Activated B cell treated with CpG ODN at 0.5 μM for 24 hours (primary cell): ENCODE data around the gene DNAH17. TPM values are rescaled to one million over a fixed set of nuclear protein-coding genes. Genes with fewer than 3 reads are reported as not detected.

Experiments used
- ATAC-seq: fragments of 200-7000 bp; cut with Tn5 transposase; one replicate; pipeline ENCODE4 v1.10.0; 2021; ENCODE audit warnings: low read depth, mild to moderate bottlenecking, moderate library complexity
- CTCF ChIA-PET: fragments of 350-600 bp; sonication (Branson Sonifier 250); formaldehyde crosslinking; loops from one replicate; lab custom pipeline; 2021; ENCODE audit warnings: antibody characterized with exemption; lab: Charles Lee
- POLR2A ChIA-PET: fragments of 350-600 bp; sonication (Branson Sonifier 250); formaldehyde crosslinking; loops from one replicate; lab custom pipeline; 2021; ENCODE audit warnings: antibody characterized with exemption; lab: Charles Lee
- DNase-seq: peaks from one replicate; pipeline ENCODE4 v3.0.0; 2022
- H3K27ac Mint-ChIP-seq: one replicate; pipeline ENCODE4 v1.8.0; 2020; ENCODE audit warnings: mixed read lengths
- H3K27me3 Mint-ChIP-seq: one replicate; pipeline ENCODE4 v1.8.0; 2021; ENCODE audit warnings: mixed read lengths
- H3K36me3 Mint-ChIP-seq: one replicate; pipeline ENCODE4 v1.8.0; 2021; ENCODE audit warnings: low read depth, mixed read lengths
- H3K4me1 Mint-ChIP-seq: one replicate; pipeline ENCODE4 v1.8.0; 2021; ENCODE audit warnings: mixed read lengths
- H3K4me3 Mint-ChIP-seq: one replicate; pipeline ENCODE4 v1.8.0; 2020; ENCODE audit warnings: mild to moderate bottlenecking, mixed read lengths
- H3K9me3 Mint-ChIP-seq: one replicate; pipeline ENCODE4 v1.8.0; 2020; ENCODE audit warnings: mixed read lengths
- intact Hi-C: fragments of 100-400 bp; cut with micrococcal nuclease; formaldehyde crosslinking; loops from one replicate; pipeline ENCODE4 v1.15.1; 2024
- total RNA-seq: library from RNA; stranded (reverse); gene quantifications from 2 replicates; pipeline ENCODE4 v1.2.3, GENCODE V29; 2022
- TF ChIP-seq, protein P1 (sequence below): fragments of 200-600 bp; IDR thresholded peaks from one replicate; pipeline ENCODE4 v1.8.0; 2022; ENCODE audit warnings: antibody characterized with exemption, mild to moderate bottlenecking

DNAH17 gene
- total RNA-seq, 1 donor from 2014 or later: 0.13 TPM

DNA sequence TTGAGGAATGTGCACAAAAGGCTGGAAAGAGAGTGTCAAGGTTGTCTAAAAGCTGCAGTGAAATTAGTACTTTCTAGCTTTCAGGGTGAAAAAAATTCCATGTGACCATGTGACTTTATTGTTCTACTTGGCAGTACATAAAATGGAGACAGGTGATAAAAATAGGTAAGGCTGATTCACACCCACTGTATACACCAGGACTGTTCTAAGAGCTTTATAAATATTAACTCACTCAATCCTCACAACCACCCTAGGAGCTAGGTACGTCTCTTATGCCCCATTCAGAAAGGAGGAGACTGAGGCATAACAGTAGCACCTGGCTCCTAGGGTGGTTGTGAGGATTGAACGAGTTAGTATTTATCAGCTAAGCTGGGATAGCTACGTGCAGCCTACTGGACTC lies 28.2 kb upstream of the DNAH17 start:
- intact Hi-C loops: no loop called here
- Mint-ChIP-seq H3K27ac (no peak overlapping the region), H3K9me3 (no peaks in the 10 kb centered on the region), H3K4me3 (no peak overlapping the region), H3K27me3 (peaks cover 4% of the 10 kb centered on the region), H3K36me3 (no peaks in the 10 kb centered on the region), H3K4me1 (no peaks in the 10 kb centered on the region)
- TF ChIP-seq, protein P1, sequence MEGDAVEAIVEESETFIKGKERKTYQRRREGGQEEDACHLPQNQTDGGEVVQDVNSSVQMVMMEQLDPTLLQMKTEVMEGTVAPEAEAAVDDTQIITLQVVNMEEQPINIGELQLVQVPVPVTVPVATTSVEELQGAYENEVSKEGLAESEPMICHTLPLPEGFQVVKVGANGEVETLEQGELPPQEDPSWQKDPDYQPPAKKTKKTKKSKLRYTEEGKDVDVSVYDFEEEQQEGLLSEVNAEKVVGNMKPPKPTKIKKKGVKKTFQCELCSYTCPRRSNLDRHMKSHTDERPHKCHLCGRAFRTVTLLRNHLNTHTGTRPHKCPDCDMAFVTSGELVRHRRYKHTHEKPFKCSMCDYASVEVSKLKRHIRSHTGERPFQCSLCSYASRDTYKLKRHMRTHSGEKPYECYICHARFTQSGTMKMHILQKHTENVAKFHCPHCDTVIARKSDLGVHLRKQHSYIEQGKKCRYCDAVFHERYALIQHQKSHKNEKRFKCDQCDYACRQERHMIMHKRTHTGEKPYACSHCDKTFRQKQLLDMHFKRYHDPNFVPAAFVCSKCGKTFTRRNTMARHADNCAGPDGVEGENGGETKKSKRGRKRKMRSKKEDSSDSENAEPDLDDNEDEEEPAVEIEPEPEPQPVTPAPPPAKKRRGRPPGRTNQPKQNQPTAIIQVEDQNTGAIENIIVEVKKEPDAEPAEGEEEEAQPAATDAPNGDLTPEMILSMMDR: no peak
- DNase-seq (no peak), ATAC-seq (no peak)
- ChIA-PET POLR2A (no interaction called here), CTCF (no interaction called here)

DNA sequence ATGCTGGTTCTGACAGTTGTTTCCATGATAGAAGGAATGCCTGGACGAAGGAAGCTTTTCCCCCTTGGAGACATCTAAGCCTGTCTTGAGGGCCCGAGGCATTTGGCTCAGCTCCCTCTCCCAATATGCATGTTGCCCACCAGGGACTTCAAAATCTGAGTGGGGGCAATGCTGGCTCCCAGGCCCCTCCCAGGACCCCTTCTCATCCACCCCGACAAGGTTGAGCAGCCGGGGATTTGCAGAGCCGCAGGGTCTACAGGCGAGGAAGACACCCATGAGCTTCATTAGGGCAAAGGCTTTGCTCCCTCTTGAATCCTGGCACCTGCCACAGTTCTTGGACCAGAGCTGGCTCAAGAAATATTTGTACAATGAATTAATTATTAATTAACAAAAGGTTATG lies 25.1 kb upstream of the DNAH17 start:
- no peak for ATAC-seq
- intact Hi-C loops: no loop called here
- POLR2A ChIA-PET: no interaction called here

DNA sequence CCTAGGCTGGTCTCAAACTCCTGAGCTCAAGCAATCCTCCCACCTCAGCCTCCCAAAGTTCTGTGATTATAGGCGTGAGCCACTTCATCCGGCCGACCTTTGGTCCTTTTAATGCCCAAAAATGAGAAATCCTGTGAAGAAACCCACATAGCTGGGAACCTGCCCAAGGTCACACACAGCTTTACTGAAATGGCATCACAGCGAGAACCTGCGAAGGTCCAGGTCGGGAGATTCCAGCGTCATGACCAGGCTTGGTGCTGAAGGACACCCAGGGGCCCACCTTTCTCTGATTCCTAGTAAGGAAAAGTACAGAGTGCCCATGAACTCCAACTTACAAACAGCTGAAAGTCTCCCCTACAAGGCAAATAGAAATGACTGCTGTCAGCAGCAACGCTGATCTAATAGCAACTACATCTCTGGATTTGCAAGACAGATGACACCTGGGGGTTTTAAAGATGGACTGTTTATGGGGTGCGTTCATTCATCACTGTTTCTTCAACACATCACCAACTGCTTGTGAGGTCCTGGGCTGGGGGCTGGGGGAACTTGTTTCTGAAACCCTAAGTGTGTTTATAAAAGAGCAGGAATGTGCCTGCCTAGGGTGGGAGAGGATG lies 24.5 kb upstream of the DNAH17 start:
- ChIA-PET POLR2A (no interaction called here), CTCF (no interaction called here)
- Mint-ChIP-seq H3K4me1 (no peaks in the 10 kb centered on the region), H3K36me3 (no peaks in the 10 kb centered on the region), H3K27me3 (peaks cover 8% of the 10 kb centered on the region), H3K27ac (no peak overlapping the region), H3K4me3 (no peak overlapping the region), H3K9me3 (no peaks in the 10 kb centered on the region)
- TF ChIP-seq, protein P1: no peak
- ATAC-seq (no peak), DNase-seq (no peak)
- intact Hi-C loops: no loop called here

More for the DNA sequence above, 25.1 kb upstream of the DNAH17 start:
- TF ChIP-seq, protein P1: no peak
- Mint-ChIP-seq H3K27ac (no peak overlapping the region), H3K9me3 (no peaks in the 10 kb centered on the region), H3K4me3 (no peak overlapping the region), H3K36me3 (no peaks in the 10 kb centered on the region), H3K4me1 (no peaks in the 10 kb centered on the region), H3K27me3 (peaks cover 8% of the 10 kb centered on the region)
- CTCF ChIA-PET: no interaction called here
- DNase-seq: no peak

DNA sequence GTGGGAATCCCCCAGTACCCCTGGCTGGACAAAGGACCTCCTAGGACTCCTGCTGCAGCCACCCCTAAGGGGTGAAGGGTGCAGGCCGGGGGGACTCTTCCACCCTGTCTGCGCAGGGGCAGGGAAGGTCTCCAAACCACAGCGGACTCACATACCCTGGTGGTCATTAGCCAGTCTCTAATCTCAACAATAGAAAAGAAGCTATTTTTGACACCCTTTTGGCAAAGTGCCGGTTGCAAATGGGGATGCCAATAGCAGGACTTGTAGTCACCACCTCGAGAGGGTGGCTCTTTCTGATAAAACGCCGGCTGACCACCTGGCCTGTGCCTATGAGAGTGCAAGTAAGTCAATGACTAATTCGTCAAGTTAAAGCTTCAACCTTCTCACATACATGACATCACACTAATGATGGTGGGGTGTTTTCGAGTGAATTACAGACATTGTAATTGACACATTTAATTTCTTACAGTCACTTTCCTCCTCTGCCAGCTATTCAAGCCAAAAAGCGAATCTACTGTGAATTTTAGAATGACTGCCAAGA lies 23.1 kb upstream of the DNAH17 start:
- POLR2A ChIA-PET: no interaction called here
- no peak for DNase-seq
- intact Hi-C loops: no loop called here
- H3K9me3 Mint-ChIP-seq: no peaks in the 10 kb centered on the region
- no peaks in the 10 kb centered on the region for H3K4me1 Mint-ChIP-seq
- CTCF ChIA-PET: no interaction called here
- H3K4me3 Mint-ChIP-seq: no peak overlapping the region
- peaks cover 12% of the 10 kb centered on the region for H3K27me3 Mint-ChIP-seq
- TF ChIP-seq, protein P1: no peak
- no peak overlapping the region for H3K27ac Mint-ChIP-seq
- no peaks in the 10 kb centered on the region for H3K36me3 Mint-ChIP-seq
- no peak for ATAC-seq

DNA sequence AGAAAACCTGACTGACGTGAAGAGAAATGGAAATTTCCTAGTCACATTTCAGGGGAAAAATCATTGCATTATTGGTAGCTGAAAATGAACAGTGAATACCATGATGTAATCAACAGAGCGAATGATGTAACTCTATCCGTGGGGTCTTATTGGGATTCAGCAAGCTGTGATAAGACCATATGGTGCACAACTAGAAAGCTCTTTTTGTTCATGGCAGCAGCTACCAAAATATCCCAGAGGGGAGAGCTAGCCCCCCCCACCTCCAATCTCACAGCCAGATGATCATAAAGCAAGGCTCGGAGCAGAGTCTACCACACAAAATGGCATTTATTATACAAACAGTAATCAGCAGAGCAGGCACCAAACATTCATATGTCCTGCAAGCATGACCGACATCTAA lies 22.2 kb upstream of the DNAH17 start:
- CTCF ChIA-PET: no interaction called here
- POLR2A ChIA-PET: no interaction called here
- H3K9me3 Mint-ChIP-seq: no peaks in the 10 kb centered on the region
- intact Hi-C loops: no loop called here
- H3K36me3 Mint-ChIP-seq: no peaks in the 10 kb centered on the region
- DNase-seq (no peak), ATAC-seq (no peak)
- TF ChIP-seq, protein P1: no peak
- no peaks in the 10 kb centered on the region for H3K4me1 Mint-ChIP-seq
- no peak overlapping the region for H3K4me3 Mint-ChIP-seq
- no peak overlapping the region for H3K27ac Mint-ChIP-seq
- peaks cover 15% of the 10 kb centered on the region for H3K27me3 Mint-ChIP-seq
